Left ventricle myocardium inferior (tissue), 1 donor: ENCODE data around the gene UST. TPM values are rescaled to one million over a fixed set of nuclear protein-coding genes. Genes with fewer than 3 reads are reported as not detected.

ENCODE experiments used
- DNase-seq: peaks from one replicate; pipeline ENCODE4 v3.0.0-alpha.2; 2020
- H3K27ac ChIP-seq: fragments of 200-600 bp; replicated peaks from 2 replicates; pipeline ENCODE4 v1.8.0; 2021
- H3K27me3 ChIP-seq: fragments of 200-600 bp; 2 replicates; pipeline ENCODE4 v1.8.0; 2021; ENCODE audit warnings: low read depth
- H3K36me3 ChIP-seq: fragments of 200-600 bp; 2 replicates; pipeline ENCODE4 v1.8.0; 2021
- H3K4me1 ChIP-seq: fragments of 200-600 bp; 2 replicates; pipeline ENCODE4 v1.8.0; 2021
- H3K4me3 ChIP-seq: fragments of 200-600 bp; 2 replicates; pipeline ENCODE4 v1.8.0; 2021; ENCODE audit warnings: mild to moderate bottlenecking, moderate library complexity
- H3K9me3 ChIP-seq: fragments of 200-600 bp; replicated peaks from 2 replicates; pipeline ENCODE4 v1.8.0; 2021
- intact Hi-C: fragments of 100-400 bp; cut with micrococcal nuclease; formaldehyde crosslinking; loops from one replicate; pipeline ENCODE4 v1.11.0; 2022
- total RNA-seq: library from RNA; stranded (reverse); fragmentation: NEBNext Ultra II Directional; extraction: Animal tissue kit (Norgen Biotek cat#: 25700); gene quantifications from one replicate; pipeline ENCODE4 v1.2.1, GENCODE V29; 2021
- TF ChIP-seq, protein P1 (sequence below): fragments of 200-600 bp; IDR thresholded peaks from 2 replicates; pipeline ENCODE4 v1.8.0; 2021; ENCODE audit warnings: antibody characterized with exemption, mild to moderate bottlenecking, borderline replicate concordance
- donor health status: DM: no; HTN: yes; CAD: no; lungs with severe emphysema.

UST gene
- total RNA-seq, 1 donor from 2014 or later: 3.3 TPM

DNA sequence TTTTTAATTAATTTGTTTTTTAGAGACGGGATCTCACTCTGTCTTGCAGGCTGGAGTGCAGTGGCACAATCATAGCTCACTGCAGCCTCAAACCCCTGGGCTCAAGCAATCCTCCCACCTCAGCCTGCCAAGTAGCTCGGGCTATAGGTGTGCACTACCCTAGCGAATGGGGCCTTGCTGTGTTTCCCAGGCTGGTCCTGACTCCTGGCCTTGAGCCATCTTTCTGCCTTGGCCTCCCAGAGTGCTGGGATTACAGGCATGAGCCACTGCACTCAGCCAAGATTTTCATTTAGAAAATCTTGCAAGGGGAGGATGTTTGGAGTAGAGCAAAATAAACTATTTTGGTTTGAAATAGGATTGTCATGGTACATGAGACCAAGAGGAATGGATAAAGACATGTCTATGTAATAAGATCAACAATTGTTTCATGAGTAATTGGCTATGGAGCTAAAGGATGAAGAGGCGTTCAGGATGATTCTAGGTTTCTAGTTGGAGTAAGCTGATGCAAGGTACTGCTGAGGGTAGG lies 237.8 kb downstream of the UST start:
- Histone ChIP-seq H3K27me3 (no peaks in the 10 kb centered on the region), H3K27ac (no peak overlapping the region), H3K4me3 (no peak overlapping the region), H3K9me3 (no peaks in the 10 kb centered on the region), H3K4me1 (no peaks in the 10 kb centered on the region), H3K36me3 (no peaks in the 10 kb centered on the region)
- intact Hi-C loops: no loop called here
- TF ChIP-seq, protein P1, sequence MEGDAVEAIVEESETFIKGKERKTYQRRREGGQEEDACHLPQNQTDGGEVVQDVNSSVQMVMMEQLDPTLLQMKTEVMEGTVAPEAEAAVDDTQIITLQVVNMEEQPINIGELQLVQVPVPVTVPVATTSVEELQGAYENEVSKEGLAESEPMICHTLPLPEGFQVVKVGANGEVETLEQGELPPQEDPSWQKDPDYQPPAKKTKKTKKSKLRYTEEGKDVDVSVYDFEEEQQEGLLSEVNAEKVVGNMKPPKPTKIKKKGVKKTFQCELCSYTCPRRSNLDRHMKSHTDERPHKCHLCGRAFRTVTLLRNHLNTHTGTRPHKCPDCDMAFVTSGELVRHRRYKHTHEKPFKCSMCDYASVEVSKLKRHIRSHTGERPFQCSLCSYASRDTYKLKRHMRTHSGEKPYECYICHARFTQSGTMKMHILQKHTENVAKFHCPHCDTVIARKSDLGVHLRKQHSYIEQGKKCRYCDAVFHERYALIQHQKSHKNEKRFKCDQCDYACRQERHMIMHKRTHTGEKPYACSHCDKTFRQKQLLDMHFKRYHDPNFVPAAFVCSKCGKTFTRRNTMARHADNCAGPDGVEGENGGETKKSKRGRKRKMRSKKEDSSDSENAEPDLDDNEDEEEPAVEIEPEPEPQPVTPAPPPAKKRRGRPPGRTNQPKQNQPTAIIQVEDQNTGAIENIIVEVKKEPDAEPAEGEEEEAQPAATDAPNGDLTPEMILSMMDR: no peak
- no peak for DNase-seq

DNA sequence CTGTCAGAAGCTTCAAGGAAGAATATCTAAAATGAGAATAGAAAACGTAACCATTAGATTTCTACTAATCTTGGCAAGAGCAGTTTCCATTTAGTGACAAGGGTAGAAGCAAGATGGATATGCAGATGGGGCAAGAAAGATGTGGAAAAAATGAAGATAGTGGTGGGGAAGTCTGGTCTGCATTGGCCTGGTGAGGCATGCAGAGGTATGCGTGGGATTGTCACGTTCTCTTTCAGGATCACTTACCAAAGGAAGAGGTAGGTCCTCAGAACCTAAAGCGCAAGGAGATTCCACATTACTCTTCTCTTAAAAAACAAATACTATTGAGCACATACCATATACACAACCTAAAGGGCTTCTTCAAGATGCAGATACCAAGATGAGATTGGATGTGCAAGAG lies 238.7 kb downstream of the UST start:
- intact Hi-C loops: no loop called here
- H3K9me3 ChIP-seq: no peaks in the 10 kb centered on the region
- no peaks in the 10 kb centered on the region for H3K4me1 ChIP-seq
- TF ChIP-seq, protein P1: no peak
- no peak overlapping the region for H3K4me3 ChIP-seq
- H3K36me3 ChIP-seq: no peaks in the 10 kb centered on the region
- H3K27ac ChIP-seq: no peak overlapping the region
- no peak for DNase-seq
- H3K27me3 ChIP-seq: no peaks in the 10 kb centered on the region

DNA sequence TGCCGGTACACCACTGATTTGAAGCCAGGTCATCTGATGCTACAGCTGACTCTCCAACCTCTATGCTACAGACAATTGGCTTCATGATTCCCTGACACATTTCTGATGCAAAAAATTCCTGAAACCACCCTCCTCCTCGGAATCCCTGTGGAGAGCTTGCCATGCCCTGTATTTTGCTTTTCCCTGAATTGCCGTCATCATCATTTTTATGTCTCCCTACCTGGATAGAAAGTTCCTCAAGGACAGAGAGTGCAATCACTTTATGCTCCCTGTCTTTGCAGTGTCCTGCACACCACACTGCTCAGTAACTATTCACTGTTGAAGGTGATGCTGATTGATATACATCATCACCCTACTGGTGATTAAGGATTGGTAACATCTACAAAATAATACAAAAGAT lies 239.8 kb downstream of the UST start:
- H3K36me3 ChIP-seq: no peaks in the 10 kb centered on the region
- no peaks in the 10 kb centered on the region for H3K4me1 ChIP-seq
- no peak for DNase-seq
- TF ChIP-seq, protein P1: no peak
- H3K27me3 ChIP-seq: no peaks in the 10 kb centered on the region
- H3K27ac ChIP-seq: no peak overlapping the region
- no peak overlapping the region for H3K4me3 ChIP-seq
- intact Hi-C loops: no loop called here
- H3K9me3 ChIP-seq: no peaks in the 10 kb centered on the region

DNA sequence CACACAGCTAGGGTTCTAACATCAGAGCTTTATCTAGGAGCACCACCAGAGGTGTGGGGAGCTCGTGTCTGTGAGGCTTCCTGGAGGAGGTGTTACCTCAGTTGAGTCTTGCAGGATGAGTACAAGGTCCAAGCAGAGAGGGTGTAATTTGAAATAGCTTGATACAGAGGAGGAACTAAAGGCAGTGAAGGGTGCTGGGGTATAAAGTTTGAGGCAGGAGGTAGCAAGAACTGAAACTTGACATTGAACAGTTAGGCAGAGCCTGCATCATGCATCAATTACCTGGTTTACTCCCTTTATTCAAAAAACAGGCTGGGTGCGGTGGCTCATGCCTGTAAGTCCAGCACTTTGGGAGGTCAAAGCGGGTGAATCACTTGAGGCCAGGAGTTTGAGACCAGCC lies 241.2 kb downstream of the UST start:
- H3K36me3 ChIP-seq: no peaks in the 10 kb centered on the region
- no peak overlapping the region for H3K4me3 ChIP-seq
- no peaks in the 10 kb centered on the region for H3K9me3 ChIP-seq
- no peaks in the 10 kb centered on the region for H3K4me1 ChIP-seq
- TF ChIP-seq, protein P1: no peak
- no peak for DNase-seq
- H3K27ac ChIP-seq: no peak overlapping the region
- H3K27me3 ChIP-seq: no peaks in the 10 kb centered on the region
- intact Hi-C loops: no loop called here

DNA sequence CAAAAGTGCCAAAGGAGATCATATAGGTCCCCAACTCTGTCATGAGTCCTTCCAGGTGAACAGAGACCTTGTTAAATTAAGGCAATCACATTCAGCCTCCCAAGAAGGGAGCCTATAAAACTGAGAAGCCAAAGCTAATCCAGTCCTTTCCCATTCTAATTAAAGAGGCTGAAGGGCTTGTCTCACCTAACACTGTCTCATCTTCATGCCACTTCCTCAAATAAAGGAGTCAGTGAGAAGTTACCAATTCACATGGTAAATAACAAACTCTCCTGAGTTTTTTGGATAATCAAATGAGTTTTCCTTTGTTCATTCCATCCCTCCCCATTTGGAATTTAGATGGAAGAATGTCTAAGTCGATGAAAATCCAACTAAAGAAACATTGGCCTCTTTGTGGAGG lies 242.8 kb downstream of the UST start:
- intact Hi-C loops: no loop called here
- Histone ChIP-seq H3K4me3 (no peak overlapping the region), H3K9me3 (no peaks in the 10 kb centered on the region), H3K27me3 (no peaks in the 10 kb centered on the region), H3K36me3 (no peaks in the 10 kb centered on the region), H3K4me1 (no peaks in the 10 kb centered on the region), H3K27ac (no peak overlapping the region)
- TF ChIP-seq, protein P1: no peak
- no peak for DNase-seq
